Measurements from ENCODE around the gene HIVEP1. TPM values are rescaled to one million over a fixed set of nuclear protein-coding genes. Genes with fewer than 3 reads are reported as not detected.

HIVEP1 gene
- total RNA-seq, 1 experiment from 2014 or later, result 16.3 TPM

DNA sequence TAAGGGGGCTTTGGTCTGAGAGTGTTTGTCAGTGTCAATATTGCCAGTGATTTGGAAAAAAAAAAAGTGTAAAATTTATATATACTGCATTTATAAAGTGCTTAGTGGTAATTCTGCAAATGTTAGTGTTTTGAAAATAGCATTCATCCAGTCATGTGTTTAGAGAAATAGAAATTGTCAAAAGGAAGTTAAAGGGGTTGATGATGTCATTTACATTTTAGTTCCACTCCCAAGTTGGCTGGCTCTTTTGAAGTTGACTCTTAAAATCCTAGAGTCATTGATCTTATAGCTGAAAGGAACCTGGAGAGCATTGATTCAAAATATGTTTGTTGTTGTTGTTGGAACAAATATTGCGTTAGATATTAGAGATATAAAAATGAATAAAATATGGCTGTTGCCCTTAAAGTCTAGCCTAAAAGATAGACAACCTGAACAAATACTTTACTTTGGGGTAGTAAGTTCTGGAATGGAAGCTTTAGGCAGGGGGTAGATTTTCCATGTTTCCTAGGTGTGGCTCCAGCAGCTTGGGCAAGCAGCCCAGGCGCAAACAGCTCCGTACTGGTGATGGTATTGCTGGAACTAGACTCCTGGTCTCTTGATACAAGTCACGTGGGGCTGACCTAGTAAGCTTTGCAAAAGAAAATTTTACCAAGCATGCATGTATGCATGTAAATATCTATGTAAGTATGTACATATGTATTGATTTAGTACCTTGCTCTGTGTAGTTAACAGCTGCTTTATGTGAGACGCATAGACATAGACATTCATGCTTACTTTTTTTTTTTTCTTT, 46.3 kb downstream of the HIVEP1 start:
- Histone ChIP-seq H3K36me3 (no peaks in the 10 kb centered on the region), H3K4me3 (no peak overlapping the region), H3K27ac (no peak overlapping the region), H3K27me3 (replicated peaks) (no peaks in the 10 kb centered on the region), H3K9me3 (replicated peaks) (no peaks in the 10 kb centered on the region), H3K4me1 (replicated peaks) (no peaks in the 10 kb centered on the region)
- DNase-seq (ENCODE audit: low read depth in 1 of 2, low spot score in 2 of 2), result no peak

- no peaks in the 10 kb centered on the region for H3K27me3 ChIP-seq (replicated peaks)
- H3K36me3 ChIP-seq, result no peaks in the 10 kb centered on the region
- DNase-seq (ENCODE audit: low read depth in 1 of 2, low spot score in 2 of 2), result no peak
- no peak overlapping the region for H3K27ac ChIP-seq
- no peaks in the 10 kb centered on the region for H3K9me3 ChIP-seq (replicated peaks)
- no peak overlapping the region for H3K4me3 ChIP-seq
- no peaks in the 10 kb centered on the region for H3K4me1 ChIP-seq (replicated peaks)
Measured at GRCh38 chr6:12060780-12061609, 48.9 kb downstream of the HIVEP1 start.

GRCh38 chr6:12062605-12063004, 50.5 kb downstream of the HIVEP1 start:
- Histone ChIP-seq H3K9me3 (replicated peaks) (no peaks in the 10 kb centered on the region), H3K27me3 (replicated peaks) (no peaks in the 10 kb centered on the region), H3K36me3 (no peaks in the 10 kb centered on the region), H3K4me3 (no peak overlapping the region), H3K27ac (no peak overlapping the region), H3K4me1 (replicated peaks) (no peaks in the 10 kb centered on the region)
- DNase-seq (ENCODE audit: low read depth in 1 of 2, low spot score in 2 of 2), result no peak

DNA sequence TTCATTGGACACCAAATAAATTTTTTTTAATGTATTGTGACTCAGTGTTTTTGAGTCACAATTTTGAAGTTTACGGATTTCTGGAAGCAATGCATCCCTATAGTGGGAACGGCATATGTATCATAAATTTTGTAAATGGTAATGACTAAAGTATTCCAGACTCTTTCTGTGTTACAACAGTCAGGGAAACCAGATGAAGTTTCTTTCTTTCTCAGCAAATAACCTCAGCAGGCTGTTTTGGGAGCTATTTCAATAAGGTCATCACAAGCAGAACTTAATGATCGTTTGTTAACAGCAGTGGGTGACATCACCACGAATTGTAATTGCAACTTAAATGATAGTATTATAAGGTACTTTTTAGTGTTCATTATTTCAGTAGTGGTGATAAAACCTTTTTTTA, 52.0 kb downstream of the HIVEP1 start:
- Histone ChIP-seq H3K4me1 (replicated peaks) (no peaks in the 10 kb centered on the region), H3K27me3 (replicated peaks) (no peaks in the 10 kb centered on the region), H3K9me3 (replicated peaks) (no peaks in the 10 kb centered on the region), H3K36me3 (no peaks in the 10 kb centered on the region), H3K27ac (no peak overlapping the region), H3K4me3 (no peak overlapping the region)
- DNase-seq (ENCODE audit: low read depth in 1 of 2, low spot score in 2 of 2), result no peak

DNA sequence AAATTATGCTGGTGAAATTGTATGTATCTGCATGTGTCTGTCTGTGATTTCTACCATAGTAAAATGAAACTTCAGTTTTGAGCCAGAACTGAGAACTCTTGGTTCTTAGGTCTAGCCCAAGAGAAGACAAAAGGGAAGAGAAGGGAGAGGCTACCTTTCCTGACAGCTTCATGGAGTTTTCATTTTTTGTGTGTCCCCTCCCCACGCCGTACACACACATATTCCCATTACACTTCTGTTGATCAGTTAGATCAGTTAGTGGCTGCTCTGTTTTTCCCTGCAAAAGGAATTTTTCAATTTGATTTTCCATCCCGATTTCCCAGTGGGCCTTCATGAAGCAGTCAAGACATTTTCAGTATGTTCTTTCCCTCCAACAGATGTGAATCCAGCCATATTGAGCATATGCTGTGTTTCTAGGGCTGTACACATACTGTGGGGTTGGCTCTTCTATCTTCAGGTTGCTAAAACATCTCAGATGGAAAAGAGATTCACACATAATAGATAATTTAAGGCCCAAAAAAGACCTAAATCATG, 52.5 kb downstream of the HIVEP1 start:
- no peaks in the 10 kb centered on the region for H3K27me3 ChIP-seq (replicated peaks)
- no peak overlapping the region for H3K4me3 ChIP-seq
- H3K36me3 ChIP-seq, result no peaks in the 10 kb centered on the region
- no peaks in the 10 kb centered on the region for H3K9me3 ChIP-seq (replicated peaks)
- H3K4me1 ChIP-seq (replicated peaks), result no peaks in the 10 kb centered on the region
- H3K27ac ChIP-seq, result no peak overlapping the region
- DNase-seq (ENCODE audit: low read depth in 1 of 2, low spot score in 2 of 2), result no peak

DNA sequence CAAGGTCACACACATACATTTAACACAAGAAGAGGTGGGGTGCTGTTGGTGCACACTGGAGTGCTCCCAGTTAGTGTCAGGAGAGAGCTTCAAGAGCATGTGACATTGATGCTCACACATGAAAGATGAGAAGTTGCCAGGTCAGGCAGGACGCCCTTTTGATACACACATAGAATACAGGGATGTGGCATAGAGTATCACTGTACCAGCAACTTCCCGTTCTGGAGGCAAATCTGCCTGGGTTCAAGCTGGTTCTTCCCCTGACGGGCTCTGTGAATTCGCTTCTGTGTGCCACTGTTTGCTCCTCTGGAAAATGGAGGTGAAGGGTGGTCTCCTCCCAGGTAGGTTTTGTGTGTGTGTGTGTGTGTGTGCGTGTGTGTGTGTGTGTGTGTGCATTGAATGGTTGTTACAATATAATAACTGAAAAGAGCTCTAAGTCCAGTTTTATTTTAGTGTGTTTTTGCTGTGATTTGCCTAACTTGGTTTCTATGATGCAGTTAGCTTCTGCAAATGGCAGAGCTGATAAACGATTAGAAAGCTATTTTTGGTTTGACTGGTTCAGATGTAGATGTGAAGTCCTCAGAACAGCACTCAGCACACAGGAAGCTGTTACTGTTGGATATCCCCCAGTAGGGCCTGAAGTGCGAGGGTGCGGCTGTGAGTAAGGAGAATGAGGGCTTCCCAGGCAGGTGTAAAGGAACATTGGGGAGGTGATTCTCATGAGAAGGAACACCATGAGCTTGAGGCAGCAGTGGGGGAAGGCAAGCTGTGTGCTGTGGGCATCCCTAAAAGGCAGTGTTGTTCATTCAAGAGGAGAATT, 53.4 kb downstream of the HIVEP1 start:
- no peak overlapping the region for H3K4me3 ChIP-seq
- DNase-seq (ENCODE audit: low read depth in 1 of 2, low spot score in 2 of 2), result no peak
- no peaks in the 10 kb centered on the region for H3K36me3 ChIP-seq
- no peaks in the 10 kb centered on the region for H3K4me1 ChIP-seq (replicated peaks)
- H3K27ac ChIP-seq, result no peak overlapping the region
- H3K9me3 ChIP-seq (replicated peaks), result no peaks in the 10 kb centered on the region
- H3K27me3 ChIP-seq (replicated peaks), result no peaks in the 10 kb centered on the region

DNA sequence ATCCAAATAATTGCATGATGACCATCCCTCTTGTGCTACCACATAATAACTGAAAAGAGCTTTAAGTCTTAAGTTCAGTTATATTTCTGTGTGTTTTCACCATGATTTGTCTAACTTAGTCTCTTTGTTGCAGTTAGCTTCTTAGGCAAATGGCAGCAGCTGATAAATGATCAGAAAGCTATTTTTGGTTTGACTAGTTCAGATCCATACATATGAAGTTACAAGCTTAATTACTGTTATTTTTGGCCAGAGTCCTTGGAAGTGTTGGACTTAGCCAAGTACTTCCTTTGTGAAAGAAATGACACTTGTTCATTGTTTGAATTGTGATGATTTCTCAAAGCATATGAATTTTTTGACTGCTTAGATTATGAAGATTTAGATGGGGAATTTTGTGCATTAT, 54.2 kb downstream of the HIVEP1 start:
- H3K27me3 ChIP-seq (replicated peaks), result no peaks in the 10 kb centered on the region
- H3K36me3 ChIP-seq, result no peaks in the 10 kb centered on the region
- H3K4me1 ChIP-seq (replicated peaks), result peaks cover 5% of the 10 kb centered on the region; the same call in 1 of the 2 replicates
- DNase-seq (ENCODE audit: low read depth in 1 of 2, low spot score in 2 of 2), result no peak
- no peak overlapping the region for H3K27ac ChIP-seq
- no peak overlapping the region for H3K4me3 ChIP-seq
- H3K9me3 ChIP-seq (replicated peaks), result no peaks in the 10 kb centered on the region

- no peak overlapping the region for H3K4me3 ChIP-seq
- no peaks in the 10 kb centered on the region for H3K36me3 ChIP-seq
- H3K27me3 ChIP-seq (replicated peaks), result no peaks in the 10 kb centered on the region
- H3K9me3 ChIP-seq (replicated peaks), result no peaks in the 10 kb centered on the region
- DNase-seq (ENCODE audit: low read depth in 1 of 2, low spot score in 2 of 2), result no peak
- no peak overlapping the region for H3K27ac ChIP-seq
- H3K4me1 ChIP-seq (replicated peaks), result peaks cover 8% of the 10 kb centered on the region; the same call in 1 of the 2 replicates
Measured at GRCh38 chr6:12068899-12069557, 56.9 kb downstream of the HIVEP1 start.

GRCh38 chr6:12069891-12070529, 57.9 kb downstream of the HIVEP1 start:
- DNase-seq (ENCODE audit: low read depth in 1 of 2, low spot score in 2 of 2), result no peak
- H3K27ac ChIP-seq, result no peak overlapping the region
- H3K36me3 ChIP-seq, result no peaks in the 10 kb centered on the region
- peaks cover 8% of the 10 kb centered on the region; the same call in 1 of the 2 replicates for H3K4me1 ChIP-seq (replicated peaks)
- H3K4me3 ChIP-seq, result no peak overlapping the region
- H3K9me3 ChIP-seq (replicated peaks), result no peaks in the 10 kb centered on the region
- H3K27me3 ChIP-seq (replicated peaks), result no peaks in the 10 kb centered on the region

DNA sequence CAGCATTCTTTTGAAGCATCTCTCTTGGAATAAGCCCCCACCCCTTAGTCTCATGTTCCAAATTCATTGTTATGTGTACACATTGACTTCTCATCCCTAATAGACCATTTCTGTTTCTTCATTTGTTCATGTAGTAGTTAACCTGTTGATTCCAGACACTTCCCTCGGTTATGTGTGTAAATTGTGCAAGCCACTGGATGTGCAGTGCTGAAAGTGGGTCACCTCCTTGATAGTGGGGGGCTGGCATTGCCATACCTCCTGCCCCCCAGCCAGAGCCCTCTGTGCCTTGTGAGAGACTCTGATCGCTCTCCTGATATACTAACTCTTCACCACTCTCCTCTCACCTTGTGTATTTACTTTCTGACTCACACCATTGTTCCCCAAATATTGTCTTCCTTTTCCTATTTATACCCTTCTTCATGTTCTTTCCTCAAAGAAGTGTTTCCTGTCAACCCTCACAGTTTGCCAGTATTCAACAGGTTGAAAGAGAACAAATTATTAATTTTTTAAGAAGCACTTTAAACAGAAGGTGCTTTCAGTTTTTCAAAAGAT, 59.0 kb downstream of the HIVEP1 start:
- DNase-seq (ENCODE audit: low read depth in 1 of 2, low spot score in 2 of 2), result no peak
- Histone ChIP-seq H3K4me1 (replicated peaks) (peaks cover 8% of the 10 kb centered on the region; the same call in 1 of the 2 replicates), H3K9me3 (replicated peaks) (no peaks in the 10 kb centered on the region), H3K4me3 (no peak overlapping the region), H3K27me3 (replicated peaks) (no peaks in the 10 kb centered on the region), H3K27ac (no peak overlapping the region), H3K36me3 (no peaks in the 10 kb centered on the region)

DNA sequence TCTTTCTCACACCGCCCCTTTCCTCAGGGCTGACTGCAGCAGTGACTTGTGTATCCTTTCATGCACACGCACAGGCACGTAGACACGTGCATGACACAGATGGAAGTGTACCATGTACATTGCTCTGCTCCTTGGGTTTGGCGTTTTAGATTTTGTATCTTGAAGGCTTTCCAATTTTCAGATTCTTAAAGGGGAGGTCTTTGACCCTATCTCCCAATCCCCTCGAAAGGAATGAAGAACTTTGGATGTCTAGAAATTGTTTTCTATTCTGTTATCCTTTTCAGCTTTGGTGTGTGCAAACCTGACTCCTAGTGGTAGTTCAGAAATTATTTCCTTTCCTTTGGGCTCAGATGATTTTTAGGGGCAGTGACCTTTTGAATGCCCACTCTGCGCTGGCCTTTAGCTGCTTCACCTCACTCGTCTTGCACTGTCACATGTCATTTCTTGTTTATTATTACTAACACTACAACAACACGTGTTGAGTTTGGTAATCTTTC, 63.0 kb downstream of the HIVEP1 start:
- Histone ChIP-seq H3K9me3 (replicated peaks) (no peaks in the 10 kb centered on the region), H3K4me3 (no peak overlapping the region), H3K27ac (no peak overlapping the region), H3K36me3 (no peaks in the 10 kb centered on the region), H3K27me3 (replicated peaks) (no peaks in the 10 kb centered on the region), H3K4me1 (replicated peaks) (peaks cover 8% of the 10 kb centered on the region; the same call in 1 of the 2 replicates)
- DNase-seq (ENCODE audit: low read depth in 1 of 2, low spot score in 2 of 2), result no peak

DNA sequence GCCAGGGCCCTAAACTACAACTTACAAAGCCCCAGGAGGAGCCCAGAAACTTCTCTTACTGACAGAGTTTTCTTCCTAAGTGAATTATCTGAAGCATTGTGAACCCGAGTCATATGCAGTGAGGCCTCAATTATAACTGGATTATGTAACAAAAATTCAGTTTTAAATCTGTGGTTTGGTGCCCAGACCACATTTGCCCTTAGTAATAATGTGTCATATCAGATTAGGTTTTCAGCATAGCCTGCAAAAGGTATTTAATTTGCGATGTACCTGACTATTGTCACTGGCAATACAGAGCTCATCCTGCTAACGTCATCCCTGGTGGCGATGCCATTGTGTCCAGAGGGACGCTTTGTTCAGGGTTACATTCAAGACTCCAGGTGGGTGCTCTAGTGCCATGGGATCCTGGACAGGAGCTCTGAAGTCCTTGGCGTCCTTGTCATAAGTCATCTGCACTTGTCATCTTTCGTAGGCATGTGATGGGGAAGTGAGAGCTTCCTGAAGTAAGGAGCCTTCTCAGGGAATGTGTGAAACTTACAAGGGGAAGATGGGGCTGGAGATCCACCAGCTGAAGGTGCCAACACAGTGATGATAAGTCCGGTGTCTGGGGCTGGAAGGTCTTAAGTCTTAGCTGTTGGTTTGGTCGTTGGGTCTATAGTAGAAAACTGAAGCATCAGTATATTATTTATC, 65.1 kb downstream of the HIVEP1 start:
- Histone ChIP-seq H3K4me3 (no peak overlapping the region), H3K36me3 (no peaks in the 10 kb centered on the region), H3K4me1 (replicated peaks) (no peaks in the 10 kb centered on the region), H3K9me3 (replicated peaks) (no peaks in the 10 kb centered on the region; the same call in 1 of the 2 replicates), H3K27me3 (replicated peaks) (no peaks in the 10 kb centered on the region), H3K27ac (no peak overlapping the region)
- DNase-seq (ENCODE audit: low read depth in 1 of 2, low spot score in 2 of 2), result no peak
